GM12864 (cell line): ENCODE results near the gene MPZL1.

Experiments used
- DNase-seq: peaks from one replicate; pipeline ENCODE4 v3.0.0-alpha.2; 2011; ENCODE audit warnings: low read depth
- H3K4me3 ChIP-seq: 2 replicates; pipeline ENCODE4 v1.5.1; 2011; ENCODE audit warnings: mild to moderate bottlenecking, low read depth, low read length, control low read depth
- CTCF ChIP-seq: IDR thresholded peaks from 2 replicates; pipeline ENCODE4 v1.5.1; 2011; ENCODE audit warnings: low read depth, mild to moderate bottlenecking, moderate library complexity, low read length, control low read depth, inconsistent platforms; ENCODE audit errors: missing control alignments

Gene MPZL1

GRCh38 chr1:167756730-167757405 is 35.1 kb downstream of the MPZL1 start:
- no peak overlapping the region for H3K4me3 ChIP-seq
- no peak for TF ChIP-seq CTCF
- DNase-seq = no peak

- no peak overlapping the region for H3K4me3 ChIP-seq
- TF ChIP-seq CTCF = no peak
- DNase-seq = no peak
Measured at GRCh38 chr1:167757433-167758309, 35.9 kb downstream of the MPZL1 start.

GRCh38 chr1:167761400-167761799 is 39.6 kb downstream of the MPZL1 start:
- H3K4me3 ChIP-seq = no peak overlapping the region
- TF ChIP-seq CTCF = no peak
- DNase-seq = no peak

GRCh38 chr1:167762061-167762746 is 40.4 kb downstream of the MPZL1 start:
- H3K4me3 ChIP-seq = no peak overlapping the region
- no peak for TF ChIP-seq CTCF
- no peak for DNase-seq

- H3K4me3 ChIP-seq = no peak overlapping the region
- DNase-seq = no peak
- TF ChIP-seq CTCF = no peak
Measured at GRCh38 chr1:167763525-167764220, 41.9 kb downstream of the MPZL1 start.

GRCh38 chr1:167764458-167765330 is 42.9 kb downstream of the MPZL1 start:
- DNase-seq = no peak

More at GRCh38 chr1:167764458-167765330, 42.9 kb downstream of the MPZL1 start:
- TF ChIP-seq CTCF = no peak
- no peak overlapping the region for H3K4me3 ChIP-seq
